Thyroid gland (tissue), 4 donors: ENCODE results near the gene DNAJC30.

Experiments
- CTCF ChIP-seq, 6 experiments: fragments of 200-600 bp in 3 of 6; fragments of 450-650 bp in 3 of 6; sonication (generic) in 3 of 6; IDR thresholded peaks; one replicate each; pipeline ENCODE4 v1.5.1; 2016 to 2019; ENCODE audit warnings: antibody characterized with exemption in 6 of 6, mild to moderate bottlenecking in 2 of 6, inconsistent platforms in 1 of 6, moderate library complexity in 1 of 6
- POLR2A ChIP-seq, 2 donors: fragments of 450-650 bp; IDR thresholded peaks; one replicate each; pipeline ENCODE4 v1.6.1; 2017; ENCODE audit warnings: antibody characterized with exemption in 2 of 2, mild to moderate bottlenecking in 2 of 2, moderate library complexity in 1 of 2

GRCh38 chr7:73674468-73675124 lies 8.7 kb downstream of the DNAJC30 start:
- TF ChIP-seq CTCF (IDR thresholded peaks at IDR 0.05): no peak
- TF ChIP-seq POLR2A (IDR thresholded peaks at IDR 0.05): no peak
